NCI-H345 treated with DMSO at 0.1 percent for 48 hours (cell line): ENCODE results near the gene CCNA1.

Source experiments
- DNase-seq: peaks from one replicate; lab custom pipeline; 2025; ENCODE audit not compliant: unreplicated experiment; lab: John Stamatoyannopoulos, UW

CCNA1 gene

DNA sequence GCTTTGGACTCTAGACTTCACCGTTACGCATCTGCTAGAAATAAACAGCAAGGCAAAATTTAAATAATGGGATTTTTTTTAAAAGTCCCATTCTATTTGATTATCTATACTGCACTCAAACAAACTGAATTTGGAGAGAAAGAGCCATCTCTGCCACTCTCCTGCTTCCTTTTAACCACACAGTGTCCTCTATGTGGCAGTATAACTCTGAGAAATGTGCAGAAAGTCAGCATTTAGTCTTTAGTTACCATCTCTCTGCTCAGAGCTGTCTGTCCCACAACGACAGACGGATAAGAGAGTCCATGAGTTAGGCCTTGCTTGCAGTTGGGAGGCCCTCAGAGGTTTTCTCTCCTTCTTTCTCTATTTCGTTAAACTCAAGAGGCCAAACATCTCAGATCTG is 21.2 kb downstream of the CCNA1 start:
- no peak for DNase-seq

DNA sequence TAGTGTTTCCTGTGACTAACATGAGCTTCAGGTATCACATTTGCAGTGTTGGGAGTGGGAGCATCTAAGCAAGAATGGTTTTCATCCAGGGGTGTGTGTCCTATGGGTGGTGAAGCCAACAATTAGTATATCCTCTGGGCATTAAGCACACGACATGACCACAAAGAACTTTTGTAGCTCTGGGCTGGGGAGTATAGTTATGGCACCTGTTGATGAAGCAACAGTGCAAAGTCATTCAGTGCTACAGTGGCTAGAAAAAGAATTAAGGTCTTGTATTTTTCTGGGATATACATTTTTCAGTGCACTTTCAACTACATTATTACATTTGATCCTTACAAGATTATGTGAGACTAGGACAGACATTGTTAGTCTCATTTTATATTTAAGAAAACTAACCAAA is 21.8 kb downstream of the CCNA1 start:
- no peak for DNase-seq

DNA sequence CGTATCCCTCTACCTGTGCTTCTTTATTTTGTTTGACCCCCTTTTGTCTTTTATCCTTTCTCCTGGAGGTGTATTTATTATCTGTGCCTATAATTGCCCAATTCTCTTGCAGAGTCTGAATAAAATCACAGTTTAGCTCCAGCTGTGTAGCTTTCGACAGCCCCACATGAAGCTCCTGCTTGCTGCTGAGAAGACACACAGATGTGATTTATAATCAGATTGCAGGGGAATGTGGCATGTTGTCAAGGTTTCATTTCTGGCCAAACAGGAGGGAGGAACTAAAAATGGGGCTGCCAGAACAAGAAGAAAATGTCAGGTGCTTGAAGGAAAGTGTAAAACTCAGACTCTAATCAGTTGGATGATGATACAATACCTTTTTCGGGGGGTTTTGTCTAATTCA is 22.7 kb downstream of the CCNA1 start:
- DNase-seq = no peak

DNA sequence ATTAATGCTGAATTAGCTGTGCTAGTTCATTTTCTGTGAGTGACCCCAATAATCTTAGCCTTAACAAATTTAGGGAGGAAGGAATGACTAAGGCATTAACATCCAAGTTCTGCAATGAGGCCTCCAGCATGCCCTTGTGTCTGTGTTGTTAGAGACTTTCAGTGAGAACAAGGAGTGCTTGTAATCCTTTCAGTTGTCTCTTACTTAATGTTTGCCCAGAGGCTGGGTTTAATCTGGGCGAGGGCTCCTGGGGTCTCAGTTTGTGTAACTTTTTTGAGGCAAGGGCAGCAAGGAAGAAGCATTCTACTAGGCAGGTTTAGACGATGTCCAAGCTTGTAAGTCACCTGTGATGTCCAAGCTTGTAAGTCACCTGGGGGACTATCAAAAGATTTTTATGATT is 24.3 kb downstream of the CCNA1 start:
- DNase-seq = no peak

GRCh38 chr13:36461506-36461905 is 29.2 kb downstream of the CCNA1 start:
- DNase-seq = no peak

DNA sequence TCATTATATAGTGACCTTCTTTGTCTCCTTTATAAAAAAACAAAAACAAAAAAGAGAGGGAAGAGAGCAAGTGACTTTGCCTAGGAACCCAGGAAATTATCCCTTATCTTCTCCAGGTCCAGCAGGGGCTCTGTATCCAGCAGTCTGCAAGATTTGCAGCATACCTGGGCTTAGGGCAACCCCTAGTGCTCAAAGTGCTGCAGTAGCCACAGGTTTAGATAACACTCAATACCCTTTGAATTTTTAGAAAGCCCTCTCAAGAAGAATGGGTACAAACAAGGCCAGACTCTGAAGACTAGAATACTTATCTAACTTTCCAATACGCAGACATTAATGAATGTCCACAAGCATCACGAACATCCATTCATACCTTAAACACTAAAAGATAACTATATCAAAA is 43.2 kb downstream of the CCNA1 start:
- DNase-seq = no peak

DNA sequence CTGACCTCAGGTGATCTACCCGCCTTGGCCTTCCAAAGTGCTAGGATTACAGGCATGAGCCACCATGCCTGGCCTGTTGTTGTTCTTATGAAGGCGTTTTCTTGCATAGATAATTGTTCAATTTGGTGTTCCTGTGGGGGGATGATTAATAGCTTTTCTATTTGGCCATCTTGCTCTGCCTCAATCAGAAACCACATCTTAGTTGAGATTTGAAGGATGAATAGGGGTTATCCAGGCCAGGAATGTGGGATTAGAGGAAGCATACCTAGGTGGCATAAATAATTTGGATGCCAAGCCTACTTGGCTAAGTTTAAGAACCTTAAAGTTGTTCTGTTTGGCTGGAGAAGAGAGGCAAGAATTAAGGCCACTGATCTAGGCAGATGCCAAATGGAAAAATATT is 44.4 kb downstream of the CCNA1 start:
- DNase-seq = no peak

GRCh38 chr13:36480726-36481427 is 48.6 kb downstream of the CCNA1 start:
- DNase-seq = no peak

DNA sequence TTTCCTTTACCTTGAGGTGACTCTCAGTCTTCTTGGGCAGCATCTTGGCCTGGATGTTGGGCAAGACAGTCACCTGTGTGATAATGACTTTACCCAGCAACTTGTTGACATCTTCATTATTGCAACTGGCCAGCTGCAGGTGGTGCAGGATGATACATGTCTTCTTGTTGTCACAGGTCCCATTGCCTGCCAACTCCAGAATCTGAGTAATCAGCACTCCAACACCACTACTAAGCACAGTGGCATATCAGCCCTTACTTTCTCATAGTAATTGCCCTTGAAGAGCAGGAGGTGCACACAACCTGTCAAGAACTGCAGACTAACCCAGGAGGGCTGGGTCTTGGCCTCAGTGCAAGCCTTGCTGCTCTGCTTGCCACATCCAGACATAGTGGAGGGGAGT is 57.8 kb downstream of the CCNA1 start:
- no peak for DNase-seq
